NCI-H82 treated with DMSO at 0.1 percent for 48 hours (cell line): Measurements from ENCODE around the gene SEC31B.

Source experiments
- DNase-seq: peaks from one replicate; lab custom pipeline; 2025; ENCODE audit not compliant: unreplicated experiment; lab: John Stamatoyannopoulos, UW

SEC31B gene

GRCh38 chr10:100519311-100520051, at the start of gene SEC31B:
SEC31B (minus strand) TSS chr10:100519861; CDS start chr10:100516952, 2,909 bp downstream.
- peak; percentile 35 for DNase-seq

- DNase-seq, result peak; percentile 59
Measured at GRCh38 chr10:100568912-100569311, 49.3 kb upstream of the SEC31B start.

GRCh38 chr10:100567826-100568225, 48.2 kb upstream of the SEC31B start:
- no peak for DNase-seq

GRCh38 chr10:100567249-100567648, 47.6 kb upstream of the SEC31B start:
- DNase-seq, result no peak

- DNase-seq, result no peak
Measured at GRCh38 chr10:100566561-100566960, 46.9 kb upstream of the SEC31B start.

- no peak for DNase-seq
Measured at GRCh38 chr10:100565206-100565985, 45.7 kb upstream of the SEC31B start.

- peak; percentile 9 for DNase-seq
Measured at GRCh38 chr10:100562008-100562672, 42.5 kb upstream of the SEC31B start.

- DNase-seq, result no peak
Measured at GRCh38 chr10:100561005-100561404, 41.3 kb upstream of the SEC31B start.

- no peak for DNase-seq
Measured at GRCh38 chr10:100560248-100560647, 40.6 kb upstream of the SEC31B start.

- DNase-seq, result no peak
Measured at GRCh38 chr10:100554902-100555301, 35.2 kb upstream of the SEC31B start.

- DNase-seq, result no peak
Measured at GRCh38 chr10:100553929-100554328, 34.3 kb upstream of the SEC31B start.

GRCh38 chr10:100551738-100552137, 32.1 kb upstream of the SEC31B start:
- DNase-seq, result no peak

GRCh38 chr10:100551196-100551595, 31.5 kb upstream of the SEC31B start:
- DNase-seq, result no peak

- DNase-seq, result no peak
Measured at GRCh38 chr10:100544950-100545349, 25.3 kb upstream of the SEC31B start.

- no peak for DNase-seq
Measured at GRCh38 chr10:100537475-100537874, 17.8 kb upstream of the SEC31B start.

- DNase-seq, result peak; percentile 84
Measured at GRCh38 chr10:100535715-100536353, 16.2 kb upstream of the SEC31B start, which contains the start of gene HIF1AN. HIF1AN (plus strand) TSS chr10:100535943; CDS start chr10:100535959, 16 bp downstream.

GRCh38 chr10:100535338-100535714, 15.7 kb upstream of the SEC31B start:
- DNase-seq, result no peak

- DNase-seq, result peak; percentile 52
Measured at GRCh38 chr10:100534726-100535125, 15.1 kb upstream of the SEC31B start.

GRCh38 chr10:100531761-100532160, 12.1 kb upstream of the SEC31B start:
- DNase-seq, result no peak

- peak; percentile 56 for DNase-seq
Measured at GRCh38 chr10:100529475-100530298, 10.0 kb upstream of the SEC31B start, which contains the start of gene NDUFB8. NDUFB8 (minus strand) TSS chr10:100529871; CDS start chr10:100529851, 20 bp downstream.
